Activated naive CD4-positive, alpha-beta T cell treated with anti-CD3 and anti-CD28 coated beads, Interleukin-2, amount 50 U/mL, for 72 hours (primary cell): ENCODE results near the gene ZNF565. TPM values are rescaled to one million over a fixed set of nuclear protein-coding genes. Genes with fewer than 3 reads are reported as not detected.
"Not testable (repeated sequence)": the region's sequence is repeated elsewhere in the genome, so short reads cannot be mapped to it uniquely, and the experiment has no call there.

Source experiments
- ATAC-seq, 2 donors: fragments of 150-1000 bp; cut with Tn5 transposase; 2 replicates each; pipeline ENCODE4 v1.10.0; 2021; ENCODE audit warnings: mild to moderate bottlenecking in 2 of 2, moderate library complexity in 2 of 2
- DNase-seq, 2 donors: peaks; one replicate each; pipeline ENCODE4 v3.0.0; 2021 to 2022; ENCODE audit warnings: low spot score in 2 of 2
- H3K27ac Mint-ChIP-seq, 2 donors: one replicate each; pipeline ENCODE4 v1.8.0; 2022; ENCODE audit warnings: mild to moderate bottlenecking in 2 of 2, mixed read lengths in 2 of 2
- H3K36me3 Mint-ChIP-seq, 2 donors: one replicate each; pipeline ENCODE4 v1.8.0; 2022; ENCODE audit warnings: mixed read lengths in 2 of 2
- H3K9me3 Mint-ChIP-seq, 2 donors: one replicate each; pipeline ENCODE4 v1.8.0; 2022; ENCODE audit warnings: mixed read lengths in 2 of 2
- total RNA-seq, 2 donors: library from RNA; stranded (reverse); gene quantifications; one replicate each; pipeline ENCODE4 v1.2.3, GENCODE V29; 2022

Gene ZNF565
- total RNA-seq, 2 donors from 2014 or later: 2.6 to 6.4 TPM

GRCh38 chr19:36225219-36225892 is 10.9 kb upstream of the ZNF565 start:
- H3K9me3 Mint-ChIP-seq: peaks cover 19 to 31% of the 10 kb centered on the region in 2 donors
- peak in 1 of 2 donors; percentile 51 for ATAC-seq
- DNase-seq: no peak
- H3K36me3 Mint-ChIP-seq: peaks cover 64 to 91% of the 10 kb centered on the region in 2 donors
- H3K27ac Mint-ChIP-seq: peak overlapping the region in 1 of 2 donors; percentile 46

DNA sequence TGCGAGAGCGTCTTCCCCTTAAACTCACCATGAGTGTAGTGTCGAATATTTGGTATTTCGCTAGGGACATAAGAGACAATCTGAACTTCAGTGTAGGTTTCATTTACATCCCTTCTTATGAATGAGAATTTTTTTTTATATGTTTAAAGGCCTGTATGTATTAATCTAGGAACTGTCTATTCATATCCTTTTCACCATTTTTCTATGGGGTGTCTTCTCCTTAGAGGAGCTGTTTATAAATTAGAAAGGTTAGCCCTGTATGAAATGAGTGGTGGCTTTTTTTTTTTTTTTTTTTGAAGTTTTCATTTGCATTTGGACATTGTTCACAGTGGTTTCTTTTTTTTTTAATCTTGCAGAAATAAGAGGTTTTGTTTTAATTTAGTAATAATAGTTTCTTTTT is 8.0 kb upstream of the ZNF565 start:
- ATAC-seq (no peak), DNase-seq (no peak)
- Mint-ChIP-seq H3K27ac (no peak overlapping the region), H3K9me3 (peaks cover 4 to 15% of the 10 kb centered on the region in 2 donors), H3K36me3 (peaks cover 52 to 79% of the 10 kb centered on the region in 2 donors)

- Mint-ChIP-seq H3K36me3 (peaks cover 50 to 80% of the 10 kb centered on the region in 2 donors), H3K9me3 (peaks cover 4 to 14% of the 10 kb centered on the region in 2 donors), H3K27ac (no peak overlapping the region)
- no peak for DNase-seq
- ATAC-seq: no peak
Measured at GRCh38 chr19:36221474-36221873, 7.0 kb upstream of the ZNF565 start.

DNA sequence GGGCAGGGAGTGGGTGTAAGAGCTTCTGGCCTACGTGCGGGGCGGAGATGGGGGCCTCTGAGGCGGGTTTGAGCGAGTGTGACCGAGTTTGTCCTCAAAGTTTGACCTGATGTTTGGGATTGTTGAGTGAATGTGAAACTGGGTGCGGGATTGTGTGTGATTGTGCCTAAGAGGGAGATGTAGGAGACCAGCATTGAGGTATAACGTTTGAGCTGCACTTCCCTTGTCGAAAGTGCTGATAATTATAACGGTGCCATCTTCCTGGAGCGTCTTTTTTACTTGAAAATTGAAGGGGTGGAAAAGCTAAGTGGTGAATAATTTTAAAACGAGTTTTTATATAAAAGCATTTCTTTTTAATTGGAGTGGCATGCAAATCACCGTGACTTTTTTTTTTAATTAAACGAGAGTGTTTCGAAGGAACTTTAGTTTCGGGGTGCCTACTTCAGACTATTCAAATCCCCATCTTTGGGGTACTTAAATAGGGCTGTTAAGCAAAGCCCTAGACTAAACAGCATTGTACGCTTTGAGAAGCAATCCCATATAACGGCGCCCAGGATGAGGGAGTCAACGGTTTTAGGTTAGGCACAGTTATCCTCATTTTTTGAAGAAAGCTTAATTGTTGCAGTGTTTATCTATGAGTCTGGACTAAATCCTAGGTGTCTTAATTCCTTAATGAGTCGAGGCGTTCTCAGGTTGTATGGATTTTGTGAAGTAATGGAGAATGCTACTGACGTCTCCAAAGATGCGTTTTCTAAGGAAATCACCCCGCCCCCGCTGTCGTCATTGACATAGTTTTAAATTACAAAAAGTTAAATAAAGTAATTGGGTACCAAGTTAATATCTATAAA is 1.0 kb upstream of the ZNF565 start:
- H3K9me3 Mint-ChIP-seq: no peaks in the 10 kb centered on the region
- peaks cover 12 to 25% of the 10 kb centered on the region in 2 donors for H3K36me3 Mint-ChIP-seq
- peak in 1 of 2 donors; percentile 8 for DNase-seq
- ATAC-seq: no peak
- H3K27ac Mint-ChIP-seq: no peak overlapping the region

- Mint-ChIP-seq H3K36me3 (peaks cover 0 to 8% of the 10 kb centered on the region in 2 donors), H3K27ac (no peak overlapping the region), H3K9me3 (no peaks in the 10 kb centered on the region)
- ATAC-seq (no peak), DNase-seq (no peak)
Measured at GRCh38 chr19:36212895-36213294, 1.6 kb downstream of the ZNF565 start.

DNA sequence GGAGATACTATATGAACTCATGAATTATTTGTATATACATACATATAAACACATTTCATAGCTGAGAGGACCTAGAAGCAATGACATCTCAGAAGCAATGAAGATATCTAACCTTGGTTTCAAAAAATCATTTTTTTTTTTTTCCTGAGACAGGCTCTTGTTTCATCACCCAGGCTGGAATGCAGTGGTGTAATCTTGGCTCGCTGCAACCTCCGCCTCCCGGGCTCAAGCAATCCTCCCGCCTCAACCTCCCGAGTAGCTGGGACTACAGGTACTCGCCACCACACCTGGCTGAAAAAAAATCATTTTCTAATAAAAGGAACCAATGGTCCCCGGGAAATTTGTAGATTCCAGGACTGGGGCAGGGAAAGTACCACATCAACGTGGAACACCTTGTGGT is 4.0 kb downstream of the ZNF565 start:
- ATAC-seq: no peak
- Mint-ChIP-seq H3K36me3 (no peaks in the 10 kb centered on the region), H3K9me3 (no peaks in the 10 kb centered on the region)

GRCh38 chr19:36209372-36209771 is 5.1 kb downstream of the ZNF565 start:
- H3K36me3 Mint-ChIP-seq: no peaks in the 10 kb centered on the region

More for the DNA sequence above, 4.0 kb downstream of the ZNF565 start:
- no peak for DNase-seq
- H3K27ac Mint-ChIP-seq: no peak overlapping the region

GRCh38 chr19:36207605-36208252 is 6.7 kb downstream of the ZNF565 start:
- Mint-ChIP-seq H3K27ac (no peak overlapping the region), H3K36me3 (no peaks in the 10 kb centered on the region), H3K9me3 (no peaks in the 10 kb centered on the region)
- ATAC-seq (no peak), DNase-seq (no peak)

More at GRCh38 chr19:36209372-36209771, 5.1 kb downstream of the ZNF565 start:
- no peak overlapping the region for H3K27ac Mint-ChIP-seq
- ATAC-seq: no peak
- no peaks in the 10 kb centered on the region for H3K9me3 Mint-ChIP-seq
- no peak for DNase-seq

- H3K27ac Mint-ChIP-seq: no peak overlapping the region
Measured at GRCh38 chr19:36203293-36203692, 11.2 kb downstream of the ZNF565 start.

DNA sequence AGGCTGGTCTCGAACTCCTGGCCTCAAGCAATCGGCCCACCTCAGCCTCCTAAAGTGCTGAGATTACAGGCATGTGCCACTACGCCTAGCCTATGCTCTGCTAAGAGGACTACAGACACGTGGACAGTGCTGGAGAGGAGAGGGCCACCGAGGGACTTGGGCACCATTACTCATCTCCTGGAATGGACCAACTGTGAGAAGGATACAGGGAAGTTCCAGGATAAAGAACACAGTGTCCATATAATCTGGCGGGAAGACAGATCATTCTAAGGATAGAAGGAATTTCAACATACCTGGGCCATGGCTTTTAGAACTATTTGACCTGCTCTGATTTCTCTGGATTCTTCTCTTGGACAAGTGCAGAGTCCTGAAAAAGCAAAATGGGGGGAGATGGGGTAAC is 12.8 kb downstream of the ZNF565 start:
- H3K9me3 Mint-ChIP-seq: no peaks in the 10 kb centered on the region
- ATAC-seq (no peak), DNase-seq (no peak)
- no peaks in the 10 kb centered on the region for H3K36me3 Mint-ChIP-seq
- H3K27ac Mint-ChIP-seq: no peak overlapping the region

More at GRCh38 chr19:36203293-36203692, 11.2 kb downstream of the ZNF565 start:
- DNase-seq (no peak), ATAC-seq (no peak)
- Mint-ChIP-seq H3K36me3 (no peaks in the 10 kb centered on the region), H3K9me3 (no peaks in the 10 kb centered on the region)

GRCh38 chr19:36198119-36198518 is 16.3 kb downstream of the ZNF565 start:
- DNase-seq (no peak), ATAC-seq (no peak)
- H3K9me3 Mint-ChIP-seq: no peaks in the 10 kb centered on the region
- no peaks in the 10 kb centered on the region for H3K36me3 Mint-ChIP-seq
- no peak overlapping the region for H3K27ac Mint-ChIP-seq

GRCh38 chr19:36196249-36196648 is 18.2 kb downstream of the ZNF565 start:
- ATAC-seq (no peak), DNase-seq (no peak)
- Mint-ChIP-seq H3K9me3 (no peaks in the 10 kb centered on the region), H3K36me3 (no peaks in the 10 kb centered on the region), H3K27ac (peak overlapping the region in 1 of 2 donors; percentile 19)

DNA sequence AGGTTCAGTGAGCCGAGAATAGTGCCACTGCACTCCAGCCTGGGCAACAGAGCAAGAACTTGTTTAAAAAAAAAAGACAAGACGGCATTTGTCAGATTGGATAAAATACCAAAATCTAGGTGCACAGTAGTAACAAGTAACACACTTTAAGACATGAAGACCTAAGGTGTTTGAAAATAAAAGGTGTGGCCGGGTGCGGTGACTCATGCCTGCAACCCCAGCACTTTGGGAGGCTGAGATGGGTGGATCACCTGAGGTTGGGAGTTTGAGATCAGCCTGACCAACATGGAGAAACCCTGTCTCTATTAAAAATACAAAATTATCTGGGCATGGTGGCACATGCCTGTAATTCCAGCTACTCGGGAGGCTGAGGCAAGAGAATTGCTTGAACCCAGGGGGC is 27.7 kb downstream of the ZNF565 start:
- DNase-seq, ATAC-seq, H3K36me3 Mint-ChIP-seq, H3K9me3 Mint-ChIP-seq, H3K27ac Mint-ChIP-seq: not testable (repeated sequence)

DNA sequence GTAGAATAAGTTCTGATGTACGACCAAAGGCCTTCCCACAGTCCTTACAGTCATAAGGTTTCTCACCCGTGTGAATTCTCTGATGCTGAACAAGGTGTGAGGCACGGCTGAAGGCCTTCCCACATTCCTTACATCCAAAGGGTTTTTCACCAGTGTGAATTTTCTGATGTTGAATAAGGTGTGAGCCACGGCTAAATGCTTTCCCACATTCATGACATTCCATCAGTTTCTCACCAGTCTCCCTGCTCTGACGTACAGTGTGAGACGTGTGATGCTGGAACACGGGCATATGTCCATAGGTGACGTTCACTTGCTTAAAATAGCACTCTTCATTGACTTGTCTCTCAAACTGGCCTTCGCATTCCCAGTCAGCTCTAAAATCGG is 31.2 kb downstream of the ZNF565 start:
- Mint-ChIP-seq H3K36me3 (no peaks in the 10 kb centered on the region), H3K27ac (no peak overlapping the region), H3K9me3 (no peaks in the 10 kb centered on the region)
- no peak for ATAC-seq
- no peak for DNase-seq

- H3K36me3 Mint-ChIP-seq: no peaks in the 10 kb centered on the region
- no peaks in the 10 kb centered on the region for H3K9me3 Mint-ChIP-seq
- ATAC-seq (no peak), DNase-seq (no peak)
- no peak overlapping the region for H3K27ac Mint-ChIP-seq
Measured at GRCh38 chr19:36182612-36183244, 31.7 kb downstream of the ZNF565 start.

GRCh38 chr19:36179077-36179476 is 35.4 kb downstream of the ZNF565 start:
- H3K36me3 Mint-ChIP-seq, H3K27ac Mint-ChIP-seq, DNase-seq, H3K9me3 Mint-ChIP-seq, ATAC-seq: not testable (repeated sequence)

GRCh38 chr19:36173846-36174245 is 40.6 kb downstream of the ZNF565 start:
- not testable (repeated sequence) for H3K9me3 Mint-ChIP-seq, H3K36me3 Mint-ChIP-seq, DNase-seq, ATAC-seq, H3K27ac Mint-ChIP-seq
